ENCODE data around the gene TARBP1. TPM values are rescaled to one million over a fixed set of nuclear protein-coding genes. Genes with fewer than 3 reads are reported as not detected.
A peak's percentile ranks its signal among the peaks of the same experiment; 100 is the strongest.

TARBP1 gene
- polyA plus RNA-seq, 1 donor from 2014 or later = 267 TPM

- Histone ChIP-seq H3K4me2 (ENCODE audit: low read length) (no peak overlapping the region), H2AFZ (ENCODE audit: low read depth, low read length) (no peak overlapping the region), H3K79me2 (replicated peaks; ENCODE audit: insufficient read depth, low read length) (no peaks in the 10 kb centered on the region), H3K27me3 (ENCODE audit: insufficient read depth, low read depth, low read length) (no peaks in the 10 kb centered on the region), H3K9me2 (ENCODE audit: insufficient read depth, low read length) (no peaks in the 10 kb centered on the region), H3K9ac (ENCODE audit: low read length) (no peak overlapping the region), H3K4me3 (ENCODE audit: low read length) (no peak overlapping the region), H3F3A (ENCODE audit: insufficient read depth, low read length, poor library complexity, severe bottlenecking) (no peaks in the 10 kb centered on the region), H4K20me1 (ENCODE audit: insufficient read depth) (no peaks in the 10 kb centered on the region), H3K36me3 (ENCODE audit: insufficient read depth, low read length) (peaks cover 8% of the 10 kb centered on the region), H3K9me3 (ENCODE audit: low read length) (no peaks in the 10 kb centered on the region), H3K27ac (ENCODE audit: low read length) (no peak overlapping the region)
- no peak for TF ChIP-seq REST (IDR thresholded peaks at IDR 0.05; ENCODE audit: borderline replicate concordance)
- TF ChIP-seq EP300 (conservative IDR thresholded peaks at IDR 0.05; ENCODE audit: poor library complexity, severe bottlenecking) = no peak
- TF ChIP-seq SMC3 (conservative IDR thresholded peaks at IDR 0.05; ENCODE audit: poor library complexity) = no peak
- TF ChIP-seq CTCF (IDR thresholded peaks at IDR 0.05; ENCODE audit: poor library complexity, severe bottlenecking) = no peak
- no peak for TF ChIP-seq RAD21 (conservative IDR thresholded peaks at IDR 0.05)
- no peak for TF ChIP-seq MXI1 (conservative IDR thresholded peaks at IDR 0.05; ENCODE audit: poor library complexity, severe bottlenecking)
- TF ChIP-seq TAF1 (IDR thresholded peaks at IDR 0.05; ENCODE audit: low read depth) = no peak
- no peak for TF ChIP-seq EZH2 (IDR thresholded peaks at IDR 0.05; ENCODE audit: borderline replicate concordance, insufficient read depth, low read length, poor library complexity, severe bottlenecking)
- no peak for TF ChIP-seq POLR2AphosphoS5 (IDR thresholded peaks at IDR 0.05)
These were observed 92.9 kb downstream of the TARBP1 start for GRCh38 chr1:234386122-234386521.

GRCh38 chr1:234381699-234382555 lies 97.1 kb downstream of the TARBP1 start:
- Histone ChIP-seq H3K9me3 (ENCODE audit: low read length) (no peaks in the 10 kb centered on the region), H3K36me3 (ENCODE audit: insufficient read depth, low read length) (peaks cover 5% of the 10 kb centered on the region), H3F3A (ENCODE audit: insufficient read depth, low read length, poor library complexity, severe bottlenecking) (no peaks in the 10 kb centered on the region), H4K20me1 (ENCODE audit: insufficient read depth) (no peaks in the 10 kb centered on the region), H3K4me2 (ENCODE audit: low read length) (no peak overlapping the region), H3K79me2 (replicated peaks; ENCODE audit: insufficient read depth, low read length) (no peaks in the 10 kb centered on the region), H3K9me2 (ENCODE audit: insufficient read depth, low read length) (no peaks in the 10 kb centered on the region), H2AFZ (ENCODE audit: low read depth, low read length) (no peak overlapping the region), H3K9ac (ENCODE audit: low read length) (no peak overlapping the region), H3K4me3 (ENCODE audit: low read length) (no peak overlapping the region), H3K27me3 (ENCODE audit: insufficient read depth, low read depth, low read length) (no peaks in the 10 kb centered on the region), H3K27ac (ENCODE audit: low read length) (peak overlapping the region; percentile 49)
- TF ChIP-seq TAF1 (IDR thresholded peaks at IDR 0.05; ENCODE audit: low read depth) (no peak), EZH2 (IDR thresholded peaks at IDR 0.05; ENCODE audit: borderline replicate concordance, insufficient read depth, low read length, poor library complexity, severe bottlenecking) (no peak), CTCF (IDR thresholded peaks at IDR 0.05; ENCODE audit: poor library complexity, severe bottlenecking) (no peak), EP300 (conservative IDR thresholded peaks at IDR 0.05; ENCODE audit: poor library complexity, severe bottlenecking) (no peak), POLR2AphosphoS5 (IDR thresholded peaks at IDR 0.05) (no peak), RAD21 (conservative IDR thresholded peaks at IDR 0.05) (no peak), REST (IDR thresholded peaks at IDR 0.05; ENCODE audit: borderline replicate concordance) (no peak), SMC3 (conservative IDR thresholded peaks at IDR 0.05; ENCODE audit: poor library complexity) (no peak), MXI1 (conservative IDR thresholded peaks at IDR 0.05; ENCODE audit: poor library complexity, severe bottlenecking) (no peak)
